Osteoblast (primary cell): ENCODE results near the gene TTPAL. TPM values are rescaled to one million over a fixed set of nuclear protein-coding genes. Genes with fewer than 3 reads are reported as not detected.

Experiments
- DNase-seq: peaks from one replicate; pipeline ENCODE4 v3.0.0; 2011; ENCODE audit warnings: low spot score, mixed read lengths; ENCODE audit not compliant: insufficient read length; ENCODE audit errors: missing footprints
- H2AFZ ChIP-seq: 2 replicates; pipeline ENCODE4 v1.6.0; 2011; ENCODE audit warnings: mild to moderate bottlenecking, low read length
- H3K27ac ChIP-seq: 2 replicates; pipeline ENCODE4 v1.5.1; 2011; ENCODE audit warnings: mild to moderate bottlenecking, low read depth, low read length, moderate library complexity
- H3K27me3 ChIP-seq: 2 replicates; pipeline ENCODE4 v1.6.0; 2012; ENCODE audit warnings: mild to moderate bottlenecking, control low read depth, inconsistent platforms, low read length, moderate library complexity; ENCODE audit not compliant: insufficient read depth
- H3K36me3 ChIP-seq: 2 replicates; pipeline ENCODE4 v1.5.1; 2011; ENCODE audit warnings: mild to moderate bottlenecking, low read length, control low read depth, moderate library complexity; ENCODE audit not compliant: insufficient read depth
- H3K4me1 ChIP-seq: 2 replicates; pipeline ENCODE4 v1.5.1; 2011; ENCODE audit warnings: mild to moderate bottlenecking, low read length, control low read depth, moderate library complexity; ENCODE audit not compliant: insufficient read depth
- H3K4me2 ChIP-seq: 2 replicates; pipeline ENCODE4 v1.6.0; 2011; ENCODE audit warnings: mild to moderate bottlenecking, low read length; ENCODE audit not compliant: insufficient read depth
- H3K4me3 ChIP-seq: fragments of 200-600 bp; sonication (generic); 3 replicates; pipeline ENCODE4 v1.5.1; 2012; ENCODE audit warnings: mild to moderate bottlenecking, low read length, inconsistent platforms; ENCODE audit not compliant: insufficient read depth
- H3K79me2 ChIP-seq: 2 replicates; pipeline ENCODE4 v1.6.0; 2012; ENCODE audit warnings: mild to moderate bottlenecking, low read length, control low read depth, inconsistent platforms; ENCODE audit not compliant: insufficient read depth
- H3K9me3 ChIP-seq: 2 replicates; pipeline ENCODE4 v1.5.1; 2011; ENCODE audit warnings: low read depth, low read length, control low read depth
- H4K20me1 ChIP-seq: 2 replicates; pipeline ENCODE4 v1.6.0; 2012; ENCODE audit warnings: mild to moderate bottlenecking, low read length, control low read depth; ENCODE audit not compliant: insufficient read depth
- CTCF ChIP-seq: IDR thresholded peaks from 2 replicates; pipeline ENCODE4 v1.5.1; 2011; ENCODE audit warnings: mild to moderate bottlenecking, low read depth, low read length, moderate library complexity; ENCODE audit errors: extremely low read depth
- total RNA-seq: library from RNA; depleted of rRNA; stranded (reverse); fragments of >200 nt; gene quantifications from 2 replicates; pipeline ENCODE4 v1.2.3, GENCODE V29; 2012

TTPAL gene
- total RNA-seq, 1 donor = 12.7 TPM

- Histone ChIP-seq H3K27ac (no peak overlapping the region), H3K4me2 (no peak overlapping the region), H3K4me3 (no peak overlapping the region), H3K79me2 (peaks cover 29% of the 10 kb centered on the region), H2AFZ (no peak overlapping the region), H3K4me1 (peaks cover 18% of the 10 kb centered on the region), H3K9me3 (no peaks in the 10 kb centered on the region), H4K20me1 (no peaks in the 10 kb centered on the region), H3K27me3 (no peaks in the 10 kb centered on the region), H3K36me3 (peaks cover 32% of the 10 kb centered on the region)
- DNase-seq = no peak
- TF ChIP-seq CTCF = no peak
Observed at GRCh38 chr20:44480097-44480496, 4.4 kb downstream of the TTPAL start.

- TF ChIP-seq CTCF = no peak
- H2AFZ ChIP-seq = no peak overlapping the region
- no peaks in the 10 kb centered on the region for H4K20me1 ChIP-seq
- H3K27me3 ChIP-seq = no peaks in the 10 kb centered on the region
- H3K9me3 ChIP-seq = no peaks in the 10 kb centered on the region
- DNase-seq = no peak
- H3K4me3 ChIP-seq = no peak overlapping the region
- peaks cover 12% of the 10 kb centered on the region for H3K79me2 ChIP-seq
- peaks cover 3% of the 10 kb centered on the region for H3K4me1 ChIP-seq
- H3K27ac ChIP-seq = no peak overlapping the region
- peaks cover 45% of the 10 kb centered on the region for H3K36me3 ChIP-seq
- H3K4me2 ChIP-seq = no peak overlapping the region
Observed at GRCh38 chr20:44481719-44482416, 6.2 kb downstream of the TTPAL start.

- H3K4me1 ChIP-seq = no peaks in the 10 kb centered on the region
- H3K9me3 ChIP-seq = no peaks in the 10 kb centered on the region
- no peak overlapping the region for H3K27ac ChIP-seq
- no peak for DNase-seq
- H2AFZ ChIP-seq = no peak overlapping the region
- TF ChIP-seq CTCF = no peak
- no peak overlapping the region for H3K4me3 ChIP-seq
- H3K79me2 ChIP-seq = peaks cover 3% of the 10 kb centered on the region
- H3K36me3 ChIP-seq = peaks cover 48% of the 10 kb centered on the region
- H3K4me2 ChIP-seq = no peak overlapping the region
- no peaks in the 10 kb centered on the region for H4K20me1 ChIP-seq
- no peaks in the 10 kb centered on the region for H3K27me3 ChIP-seq
Observed at GRCh38 chr20:44483112-44483511, 7.4 kb downstream of the TTPAL start.

GRCh38 chr20:44485078-44485829 is 9.6 kb downstream of the TTPAL start:
- no peaks in the 10 kb centered on the region for H3K27me3 ChIP-seq
- no peaks in the 10 kb centered on the region for H3K4me1 ChIP-seq
- DNase-seq = no peak
- no peak overlapping the region for H2AFZ ChIP-seq
- H3K4me2 ChIP-seq = no peak overlapping the region
- H3K9me3 ChIP-seq = no peaks in the 10 kb centered on the region
- no peaks in the 10 kb centered on the region for H3K79me2 ChIP-seq
- H4K20me1 ChIP-seq = no peaks in the 10 kb centered on the region
- H3K27ac ChIP-seq = no peak overlapping the region
- H3K36me3 ChIP-seq = peaks cover 68% of the 10 kb centered on the region
- no peak overlapping the region for H3K4me3 ChIP-seq
- TF ChIP-seq CTCF = no peak
